ENCODE results near the gene ARL15.

The ARL15 gene

GRCh38 chr5:54278036-54278830, 32.1 kb downstream of the ARL15 start:
- Histone ChIP-seq H3K9me3 (no peaks in the 10 kb centered on the region), H3K27me3 (no peaks in the 10 kb centered on the region), H3K36me3 (no peaks in the 10 kb centered on the region), H3K4me1 (no peaks in the 10 kb centered on the region), H3K4me3 (ENCODE audit: low read depth, low read length) (no peak overlapping the region)
- no peak for TF ChIP-seq CTCF (IDR thresholded peaks at IDR 0.05; ENCODE audit: low read depth, low read length)
- no peak for DNase-seq

- H3K4me1 ChIP-seq: no peaks in the 10 kb centered on the region
- no peak for TF ChIP-seq CTCF (IDR thresholded peaks at IDR 0.05; ENCODE audit: low read depth, low read length)
- no peak overlapping the region for H3K4me3 ChIP-seq (ENCODE audit: low read depth, low read length)
Observed at GRCh38 chr5:54276048-54276447, 34.3 kb downstream of the ARL15 start.

GRCh38 chr5:54275361-54275760, 35.0 kb downstream of the ARL15 start:
- H3K36me3 ChIP-seq: no peaks in the 10 kb centered on the region
- no peaks in the 10 kb centered on the region for H3K9me3 ChIP-seq
- TF ChIP-seq CTCF (IDR thresholded peaks at IDR 0.05; ENCODE audit: low read depth, low read length): no peak
- no peaks in the 10 kb centered on the region for H3K27me3 ChIP-seq
- no peak overlapping the region for H3K4me3 ChIP-seq (ENCODE audit: low read depth, low read length)
- DNase-seq: no peak
- H3K4me1 ChIP-seq: no peaks in the 10 kb centered on the region

More at GRCh38 chr5:54276048-54276447, 34.3 kb downstream of the ARL15 start:
- Histone ChIP-seq H3K9me3 (no peaks in the 10 kb centered on the region), H3K36me3 (no peaks in the 10 kb centered on the region), H3K27me3 (no peaks in the 10 kb centered on the region)
- no peak for DNase-seq

- Histone ChIP-seq H3K4me3 (ENCODE audit: low read depth, low read length) (no peak overlapping the region), H3K27me3 (no peaks in the 10 kb centered on the region), H3K36me3 (no peaks in the 10 kb centered on the region), H3K4me1 (no peaks in the 10 kb centered on the region), H3K9me3 (no peaks in the 10 kb centered on the region)
- DNase-seq: no peak
- TF ChIP-seq CTCF (IDR thresholded peaks at IDR 0.05; ENCODE audit: low read depth, low read length): no peak
Observed at GRCh38 chr5:54274944-54275343, 35.4 kb downstream of the ARL15 start.

GRCh38 chr5:54273715-54274114, 36.7 kb downstream of the ARL15 start:
- Histone ChIP-seq H3K4me3 (ENCODE audit: low read depth, low read length) (no peak overlapping the region), H3K36me3 (no peaks in the 10 kb centered on the region), H3K4me1 (no peaks in the 10 kb centered on the region), H3K9me3 (no peaks in the 10 kb centered on the region), H3K27me3 (no peaks in the 10 kb centered on the region)
- no peak for DNase-seq
- TF ChIP-seq CTCF (IDR thresholded peaks at IDR 0.05; ENCODE audit: low read depth, low read length): no peak

- no peak for TF ChIP-seq CTCF (IDR thresholded peaks at IDR 0.05; ENCODE audit: low read depth, low read length)
- no peak for DNase-seq
- H3K27me3 ChIP-seq: no peaks in the 10 kb centered on the region
Observed at GRCh38 chr5:54272746-54273145, 37.6 kb downstream of the ARL15 start.

More at GRCh38 chr5:54272746-54273145, 37.6 kb downstream of the ARL15 start:
- H3K4me3 ChIP-seq (ENCODE audit: low read depth, low read length): no peak overlapping the region
- H3K36me3 ChIP-seq: no peaks in the 10 kb centered on the region
- no peaks in the 10 kb centered on the region for H3K9me3 ChIP-seq
- H3K4me1 ChIP-seq: no peaks in the 10 kb centered on the region

Data from BE2C (cell line).